GM23248 (cell line): ENCODE data around the gene SH2D3A.

Source experiments
- EZH2 ChIP-seq: fragments of 200-600 bp; sonication (generic); IDR thresholded peaks from 2 replicates; pipeline ENCODE4 v1.6.1; 2018; ENCODE audit warnings: antibody characterized with exemption, mild to moderate bottlenecking; ENCODE audit not compliant: insufficient read depth, poor library complexity, severe bottlenecking
- EZH2phosphoT487 ChIP-seq: fragments of 200-600 bp; sonication (generic); IDR thresholded peaks from 2 replicates; pipeline ENCODE4 v1.6.1; 2018; ENCODE audit warnings: antibody characterized with exemption, moderate library complexity, mild to moderate bottlenecking, low read depth; ENCODE audit not compliant: insufficient read depth

GRCh38 chr19:6712231-6712630 is 55.0 kb downstream of the SH2D3A start:
- no peak for TF ChIP-seq EZH2
- no peak for TF ChIP-seq EZH2phosphoT487
